Cardiac septum (tissue), 1 donor: ENCODE data around the gene ARHGAP22. TPM values are rescaled to one million over a fixed set of nuclear protein-coding genes. Genes with fewer than 3 reads are reported as not detected.

ENCODE experiments used
- DNase-seq: peaks from one replicate; pipeline ENCODE4 v3.0.0-alpha.2; 2020; ENCODE audit warnings: low spot score
- intact Hi-C: fragments of 100-400 bp; cut with DNase I; formaldehyde crosslinking; loops from one replicate; pipeline ENCODE4 v1.14.0; 2022
- total RNA-seq: library from RNA; stranded (reverse); fragmentation: NEBNext Ultra II Directional; extraction: Animal tissue kit (Norgen Biotek cat#: 25700); gene quantifications from one replicate; pipeline ENCODE4 v1.2.1, GENCODE V29; 2021
- donor health status: DM: no; HTN: no; CAD: no.

The ARHGAP22 gene
- total RNA-seq, 1 donor from 2014 or later: 4.4 TPM

DNA sequence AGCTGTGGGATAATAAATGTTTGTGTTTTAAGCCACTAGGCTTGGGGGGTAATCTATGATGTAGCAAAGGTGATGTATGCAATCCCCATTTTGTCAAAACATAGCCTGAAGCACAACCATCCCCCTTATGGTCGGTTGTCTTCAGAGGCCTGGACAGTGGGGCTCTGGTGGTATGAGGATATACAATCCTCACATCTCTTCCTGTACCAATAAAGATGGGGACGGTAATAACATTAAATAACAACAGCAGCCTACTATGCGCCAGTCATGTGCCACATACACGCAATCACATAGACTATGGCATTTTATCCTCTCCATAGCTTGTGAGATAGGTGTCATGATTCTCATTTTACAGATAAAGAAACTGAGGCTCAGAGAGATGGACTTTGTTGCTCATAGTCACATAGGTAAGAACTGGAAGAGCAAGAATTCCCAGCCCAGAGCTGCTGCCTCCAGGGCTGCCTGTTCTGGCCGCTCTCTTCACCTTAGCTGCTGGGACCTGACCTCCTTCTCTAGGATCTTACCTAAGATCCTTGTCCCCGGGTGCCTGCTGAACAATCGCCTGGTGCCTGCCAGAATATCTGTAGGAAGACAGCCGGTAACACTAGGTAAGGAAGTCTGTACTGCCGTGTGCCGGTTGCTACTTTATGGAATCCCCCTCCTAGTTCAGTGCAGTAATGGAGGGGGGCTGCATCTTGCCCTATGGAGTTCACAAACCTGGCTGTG, 108.6 kb downstream of the ARHGAP22 start:
- DNase-seq: no peak
- intact Hi-C loops: no loop called here

DNA sequence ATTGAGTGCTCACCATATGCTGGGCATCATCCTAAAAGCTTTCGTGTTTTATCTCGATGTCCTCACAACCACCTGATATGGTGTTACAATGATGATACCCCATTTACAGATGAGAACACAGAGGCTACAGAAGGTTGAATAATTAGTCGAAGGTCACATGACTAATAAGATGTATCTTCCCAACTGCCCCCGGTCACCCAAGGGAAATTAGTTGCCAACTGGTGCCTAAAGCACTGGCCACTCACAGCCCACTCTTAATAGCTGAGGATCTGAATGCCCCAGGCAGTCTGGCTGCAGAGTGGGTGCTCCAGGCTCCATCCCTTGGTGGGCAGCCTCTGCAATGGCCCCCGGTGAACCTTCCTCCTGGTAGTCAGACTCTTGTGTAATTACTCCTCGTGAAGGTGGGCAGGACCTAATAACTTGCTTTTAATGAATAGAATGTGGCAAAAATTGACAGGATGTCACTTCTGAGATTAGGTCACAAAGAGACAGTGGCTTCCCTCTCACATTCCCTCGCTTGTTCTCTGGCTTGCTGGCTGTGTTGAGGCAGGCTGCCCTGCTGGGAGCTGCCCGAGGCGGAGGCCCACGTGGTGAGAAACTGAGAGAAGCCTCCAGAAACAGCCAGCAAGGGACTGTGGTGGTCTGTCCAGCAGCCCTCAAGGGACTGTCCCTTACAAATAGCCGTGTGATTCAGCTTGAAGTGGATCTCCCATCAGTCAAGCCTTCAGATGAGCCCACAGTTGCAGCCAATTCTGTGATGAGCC, 109.4 kb downstream of the ARHGAP22 start:
- intact Hi-C loops: no loop called here

DNA sequence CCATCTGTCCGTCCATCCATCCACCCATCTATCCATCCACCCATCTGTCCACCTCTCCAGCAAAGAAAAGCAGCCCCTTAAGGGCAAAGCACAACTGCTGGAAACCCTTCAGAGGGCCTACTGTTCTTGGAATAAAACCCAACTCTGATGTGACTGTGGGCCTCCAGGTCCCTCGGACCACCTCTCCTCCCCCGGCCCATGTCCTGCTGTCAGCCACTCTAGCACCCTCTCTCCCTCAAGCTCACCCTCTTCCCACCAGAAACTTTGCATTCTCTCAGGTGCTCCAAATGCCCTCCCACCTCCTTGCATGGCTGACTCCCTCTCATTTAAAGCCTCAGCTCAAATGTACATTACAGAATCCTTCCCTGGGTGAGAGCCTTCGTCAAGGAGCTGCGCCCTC, 110.3 kb downstream of the ARHGAP22 start:
- no peak for DNase-seq
- intact Hi-C loops: no loop called here

More for the DNA sequence above, 109.4 kb downstream of the ARHGAP22 start:
- peak; percentile 58 for DNase-seq

DNA sequence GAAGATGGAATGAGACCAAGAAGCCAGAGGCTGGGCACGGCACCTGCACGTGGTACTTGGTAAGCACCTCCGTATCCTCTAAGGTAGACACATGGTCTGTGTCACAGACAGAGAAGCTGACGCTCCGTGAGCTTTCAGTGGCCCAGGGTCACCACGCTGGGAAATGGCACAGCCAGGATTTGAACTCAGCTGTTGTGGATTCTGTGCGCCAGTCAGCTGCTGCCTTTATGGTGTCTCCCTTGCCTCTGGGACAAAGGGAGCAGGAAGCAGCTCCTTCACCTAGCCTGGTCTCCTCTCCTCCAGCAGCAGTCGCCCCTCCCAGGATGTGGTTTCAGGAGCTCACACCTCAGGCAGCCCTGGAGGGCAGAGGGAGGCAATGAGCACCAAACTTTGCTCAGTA, 110.8 kb downstream of the ARHGAP22 start:
- no peak for DNase-seq
- intact Hi-C loops: no loop called here

DNA sequence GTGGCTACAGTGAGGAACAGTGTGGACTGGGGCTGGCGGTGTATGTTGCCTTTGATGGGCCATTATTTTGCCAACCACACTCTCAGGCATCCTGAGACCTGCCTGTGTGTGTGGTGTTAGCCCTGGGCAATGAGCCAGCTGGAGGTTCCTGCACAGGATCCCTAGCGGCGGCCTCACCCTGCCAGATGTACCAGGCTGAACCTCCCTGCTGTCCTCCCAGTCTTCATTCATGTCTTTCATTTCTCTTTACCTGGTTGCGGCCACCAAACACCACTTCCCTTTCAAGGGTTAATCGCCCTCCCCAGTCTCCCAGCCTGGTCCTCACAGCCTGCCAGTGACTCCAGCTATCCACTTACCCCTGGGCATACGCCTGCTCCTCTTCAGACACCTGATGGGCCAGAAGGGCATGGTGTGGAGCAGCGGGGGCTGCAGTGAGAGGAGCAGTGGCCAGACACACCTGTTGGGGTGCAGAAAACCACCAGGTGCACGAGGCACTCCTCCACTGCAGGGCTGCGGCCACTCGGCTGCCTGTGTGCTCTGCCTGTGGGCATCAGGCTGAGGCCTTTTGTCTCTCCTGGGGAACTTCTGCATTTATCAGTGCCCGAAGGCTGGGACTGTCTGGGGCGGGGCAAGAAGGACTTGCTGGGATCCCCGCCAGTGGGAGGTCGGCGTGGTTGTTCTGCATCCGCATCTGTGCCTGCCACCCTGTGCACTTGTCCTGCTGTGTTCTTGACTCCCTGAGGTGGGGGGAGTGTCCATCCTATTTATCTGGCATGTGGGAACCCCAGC, 111.6 kb downstream of the ARHGAP22 start:
- DNase-seq: peak; percentile 74
- intact Hi-C loops: no loop called here

DNA sequence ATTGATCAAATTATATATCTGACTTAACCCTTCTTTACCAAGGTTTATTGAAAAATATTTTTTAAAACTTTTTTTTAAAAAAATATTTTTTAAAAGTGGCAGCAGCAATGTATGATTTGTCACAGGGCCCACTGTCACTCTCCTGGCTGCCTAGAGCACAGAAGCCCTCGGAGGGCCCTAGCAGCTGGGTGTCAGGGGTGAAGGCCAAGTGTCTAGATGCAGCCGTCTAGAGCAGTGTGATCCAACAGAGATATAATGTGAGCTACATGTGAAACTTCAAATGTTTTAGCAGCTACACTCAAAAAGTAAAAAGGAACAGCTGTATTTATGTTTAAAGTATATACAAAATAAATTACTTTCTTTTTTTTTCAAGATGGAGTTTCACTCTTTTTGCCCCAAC, 112.7 kb downstream of the ARHGAP22 start:
- intact Hi-C loops: no loop called here
- DNase-seq: no peak

DNA sequence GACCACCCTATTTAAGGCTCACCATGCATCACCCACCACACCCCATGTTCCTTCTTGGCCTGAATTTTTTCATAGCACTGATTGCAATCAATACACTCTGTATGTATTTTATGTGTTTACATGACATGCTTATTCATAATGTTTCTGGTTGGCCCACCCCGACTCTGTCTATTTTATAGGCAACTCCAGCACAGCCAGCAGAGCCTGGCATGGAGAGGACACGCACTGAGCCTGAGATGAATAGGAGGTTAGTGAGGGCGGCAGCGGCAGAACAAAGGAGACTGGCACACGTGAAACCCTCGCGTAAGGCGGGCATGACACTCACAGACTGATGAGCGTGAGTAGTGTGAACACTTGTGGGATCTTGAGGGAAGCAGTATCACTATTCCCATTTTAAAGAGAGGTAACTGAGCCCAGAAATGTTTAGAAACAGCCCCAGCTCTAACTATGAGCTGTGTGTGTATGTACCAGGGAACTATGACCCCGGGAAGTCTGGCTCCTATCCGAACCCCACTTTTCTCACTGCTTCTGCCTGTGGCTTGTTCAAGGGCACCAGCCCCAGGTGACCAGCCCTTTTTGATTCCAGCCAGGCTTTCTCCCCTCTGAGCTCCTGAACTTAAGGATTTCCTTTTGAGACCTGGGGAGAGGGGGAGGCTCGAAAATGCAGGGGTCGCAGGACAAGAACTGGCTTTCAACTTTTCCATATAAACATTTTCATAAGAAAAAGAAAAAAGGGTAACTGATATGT, 113.3 kb downstream of the ARHGAP22 start:
- no peak for DNase-seq
- intact Hi-C loops: no loop called here

DNA sequence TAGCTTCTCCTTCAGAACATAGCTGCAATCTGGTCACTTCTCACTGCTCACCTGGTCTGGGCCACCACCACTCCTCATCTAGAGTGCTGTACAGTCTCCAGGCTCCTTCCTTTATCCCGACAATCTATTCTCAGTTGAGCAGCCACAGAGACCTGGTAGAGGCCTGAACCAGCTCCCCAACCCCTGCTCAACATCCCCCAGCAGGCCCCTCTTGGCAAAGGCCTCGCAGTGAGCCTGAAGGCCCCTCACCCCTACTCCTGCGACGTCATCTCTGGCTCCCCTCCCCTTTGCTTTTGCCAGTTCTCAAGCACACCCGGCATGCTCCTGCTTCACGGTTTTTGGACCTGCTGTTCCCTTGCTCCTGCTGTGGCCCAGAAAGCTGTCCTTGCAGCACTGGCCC, 113.9 kb downstream of the ARHGAP22 start:
- intact Hi-C loops: no loop called here
- DNase-seq: no peak

DNA sequence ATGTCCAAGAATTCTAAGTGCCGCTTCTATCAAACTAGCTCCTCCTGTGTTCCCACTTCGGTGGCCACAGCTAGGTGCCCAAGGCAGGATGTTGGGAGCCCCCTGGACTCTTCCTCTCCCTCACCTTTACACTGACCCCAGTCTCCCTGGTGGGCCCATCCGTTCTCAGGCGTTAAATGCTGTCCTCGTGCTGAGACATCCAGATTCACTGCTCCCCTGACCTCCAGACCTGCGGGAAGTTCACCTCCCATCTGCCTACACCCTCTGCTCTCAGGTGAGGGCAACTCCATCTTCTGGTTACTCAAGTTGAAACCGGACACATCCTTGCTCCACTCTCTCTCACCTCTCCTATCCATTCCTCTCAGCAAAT, 114.3 kb downstream of the ARHGAP22 start:
- peak; percentile 72 for DNase-seq
- intact Hi-C loops: no loop called here

DNA sequence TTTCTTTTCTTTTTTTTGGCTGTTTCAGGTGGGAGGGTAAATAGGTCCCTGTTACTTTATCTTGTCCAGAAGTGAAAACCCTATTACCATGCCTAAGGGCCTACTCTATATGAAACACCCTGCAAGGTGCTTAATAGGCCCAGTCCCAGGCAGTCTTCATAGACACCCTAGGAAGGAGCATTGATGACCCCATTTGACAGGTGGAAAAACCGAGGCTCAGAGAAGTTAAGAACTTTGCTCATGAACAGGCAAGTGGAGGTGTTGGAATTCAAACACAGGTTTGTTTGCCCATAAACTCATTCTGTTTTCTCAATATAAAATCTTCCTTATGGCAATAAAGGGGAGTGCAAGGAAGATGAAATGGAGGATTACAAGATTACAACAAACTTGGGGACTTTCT, 115.8 kb downstream of the ARHGAP22 start:
- intact Hi-C loops: no loop called here

DNA sequence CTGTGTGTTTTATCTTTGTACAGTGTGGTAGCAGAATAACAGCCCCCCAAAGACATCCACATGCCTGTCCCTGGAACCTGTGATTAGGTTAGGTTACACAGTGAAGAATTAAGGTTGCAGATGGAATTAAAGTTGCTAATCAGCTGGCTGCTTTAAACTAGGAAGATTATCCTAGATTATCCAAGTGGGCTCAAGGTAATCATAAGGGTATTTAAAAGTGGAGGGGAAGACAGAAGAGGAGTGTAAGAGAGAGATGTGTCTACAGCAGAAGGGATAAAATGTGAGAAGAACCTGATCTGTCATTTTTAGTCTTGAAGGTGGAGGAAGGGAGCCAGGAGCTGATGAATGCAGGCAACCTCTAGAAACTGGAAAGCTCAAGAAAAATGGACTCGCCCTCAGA, 117.6 kb downstream of the ARHGAP22 start:
- intact Hi-C loops: no loop called here
- DNase-seq: no peak

More for the DNA sequence above, 115.8 kb downstream of the ARHGAP22 start:
- DNase-seq: no peak

DNA sequence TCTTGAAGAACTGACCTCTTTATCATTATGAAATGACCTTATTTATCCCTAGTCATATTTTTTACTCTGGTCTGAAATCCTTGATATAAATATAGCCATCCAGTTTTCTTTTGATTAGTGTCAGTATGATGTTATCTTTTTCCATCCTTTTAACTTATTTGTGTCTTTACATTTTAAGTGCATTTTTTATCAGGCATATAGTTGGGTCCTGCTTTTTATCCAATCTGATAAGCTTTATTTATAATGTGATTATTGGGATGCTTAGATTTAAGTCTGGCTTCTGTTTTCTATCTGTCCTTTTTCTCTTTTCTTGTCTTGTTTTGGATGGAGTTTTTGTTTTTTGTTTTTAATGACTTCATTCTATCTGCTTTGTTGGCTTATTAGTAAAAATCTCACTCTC, 119.2 kb downstream of the ARHGAP22 start:
- intact Hi-C loops: no loop called here

DNA sequence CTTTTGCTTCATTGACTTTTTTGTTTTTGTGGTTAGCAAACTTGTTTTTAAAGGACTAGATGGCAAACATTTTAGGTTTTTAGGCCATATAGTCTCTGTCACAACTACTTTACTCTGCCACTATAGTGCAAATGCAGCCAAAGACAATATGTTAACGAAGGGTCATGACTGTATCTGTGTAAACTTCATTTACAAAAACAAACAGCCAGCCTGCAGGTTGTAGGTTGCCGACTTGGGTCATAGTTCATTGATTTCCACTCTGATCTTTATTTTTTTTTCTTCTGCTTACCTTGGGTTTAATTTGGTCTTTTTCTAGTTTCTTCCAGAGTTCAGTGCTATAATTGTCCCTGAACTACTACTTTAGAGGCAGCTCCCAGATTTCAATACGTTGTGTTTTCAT, 120.0 kb downstream of the ARHGAP22 start:
- intact Hi-C loops: no loop called here
- DNase-seq: no peak

More for the DNA sequence above, 119.2 kb downstream of the ARHGAP22 start:
- no peak for DNase-seq

DNA sequence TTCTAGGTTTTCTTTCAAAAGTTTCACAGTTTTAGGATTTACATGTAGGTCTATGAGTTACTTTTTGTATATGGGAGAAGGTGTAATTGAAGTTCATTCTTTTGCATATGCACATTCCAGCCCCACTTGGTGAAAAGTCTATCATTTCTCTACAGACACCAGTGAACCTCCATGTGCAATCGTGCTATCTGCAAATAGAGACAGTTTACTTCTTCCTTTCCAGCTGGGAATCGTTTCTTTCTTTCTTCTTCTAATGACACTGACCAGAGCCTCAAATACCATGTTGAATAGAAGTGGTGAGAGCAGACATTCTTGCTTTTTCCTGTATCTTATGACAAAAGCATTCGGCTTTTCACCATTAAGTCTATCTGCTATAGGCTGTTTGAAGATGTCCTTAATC, 122.7 kb downstream of the ARHGAP22 start:
- DNase-seq: no peak
- intact Hi-C loops: no loop called here

DNA sequence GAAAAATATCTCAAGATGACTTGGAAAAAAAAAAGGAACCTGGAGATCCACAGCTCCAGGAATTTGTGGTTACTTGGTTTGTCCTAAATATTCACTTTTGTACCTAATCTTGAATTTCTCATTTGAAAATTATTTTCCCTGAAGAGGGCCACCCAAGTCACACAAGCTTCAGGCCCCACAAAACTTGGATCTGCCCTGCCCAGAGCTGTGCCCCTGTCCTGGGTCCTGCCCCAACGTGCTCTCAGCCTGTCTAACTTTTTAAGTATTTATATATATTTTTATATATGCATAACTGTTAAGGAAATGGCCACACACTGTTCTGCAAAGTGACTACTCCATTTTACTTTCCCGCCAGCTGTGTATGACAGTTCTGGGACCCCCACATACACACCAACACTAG, 123.5 kb downstream of the ARHGAP22 start:
- intact Hi-C loops: no loop called here
- DNase-seq: no peak

DNA sequence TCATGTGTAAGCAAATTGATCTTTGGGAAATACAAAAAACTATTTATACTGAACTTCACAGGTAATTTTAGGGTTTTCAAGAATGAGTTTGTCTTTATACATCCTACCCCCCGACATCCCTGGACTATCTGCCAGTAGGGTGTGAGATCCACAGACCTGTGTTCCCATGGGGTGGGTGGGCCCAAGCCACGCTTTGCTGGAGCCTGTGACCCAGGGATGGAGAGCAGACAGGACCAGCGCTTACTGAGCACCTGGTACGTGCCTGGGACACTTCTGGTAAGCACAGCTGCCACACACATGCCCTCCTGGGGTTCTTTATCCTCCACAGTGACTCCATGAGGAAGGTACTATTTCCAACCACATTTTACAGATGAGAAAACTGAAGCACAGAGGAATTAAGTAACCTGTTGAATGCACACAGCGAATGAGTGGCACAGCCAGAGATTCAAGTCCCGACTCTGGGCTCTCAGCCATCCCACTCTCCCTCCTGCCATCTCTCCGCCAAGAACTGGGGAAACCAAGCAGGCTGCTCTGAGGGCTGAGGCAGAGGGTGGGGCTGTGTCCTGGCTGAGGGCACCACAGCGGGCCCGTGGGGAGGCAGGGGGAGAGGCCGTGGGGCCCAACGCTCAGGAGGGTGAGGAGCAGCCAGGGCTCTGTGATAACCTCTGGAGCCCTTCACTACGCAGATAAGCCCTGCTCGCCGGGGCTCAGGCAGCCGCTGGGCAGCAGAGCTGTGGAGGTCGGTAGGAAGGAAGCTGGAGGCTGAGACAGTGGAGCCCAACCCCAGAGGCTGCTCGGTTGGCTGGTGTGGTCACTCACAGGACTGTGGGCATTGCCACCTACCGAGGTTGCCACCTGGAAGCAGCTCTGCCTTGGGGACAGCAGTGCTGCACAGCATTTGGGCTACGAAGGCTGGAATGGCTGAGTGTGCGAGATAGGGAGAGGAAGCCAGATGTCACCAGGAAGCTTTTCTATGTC, 124.2 kb downstream of the ARHGAP22 start:
- intact Hi-C loops: no loop called here
- DNase-seq: peak; percentile 75

DNA sequence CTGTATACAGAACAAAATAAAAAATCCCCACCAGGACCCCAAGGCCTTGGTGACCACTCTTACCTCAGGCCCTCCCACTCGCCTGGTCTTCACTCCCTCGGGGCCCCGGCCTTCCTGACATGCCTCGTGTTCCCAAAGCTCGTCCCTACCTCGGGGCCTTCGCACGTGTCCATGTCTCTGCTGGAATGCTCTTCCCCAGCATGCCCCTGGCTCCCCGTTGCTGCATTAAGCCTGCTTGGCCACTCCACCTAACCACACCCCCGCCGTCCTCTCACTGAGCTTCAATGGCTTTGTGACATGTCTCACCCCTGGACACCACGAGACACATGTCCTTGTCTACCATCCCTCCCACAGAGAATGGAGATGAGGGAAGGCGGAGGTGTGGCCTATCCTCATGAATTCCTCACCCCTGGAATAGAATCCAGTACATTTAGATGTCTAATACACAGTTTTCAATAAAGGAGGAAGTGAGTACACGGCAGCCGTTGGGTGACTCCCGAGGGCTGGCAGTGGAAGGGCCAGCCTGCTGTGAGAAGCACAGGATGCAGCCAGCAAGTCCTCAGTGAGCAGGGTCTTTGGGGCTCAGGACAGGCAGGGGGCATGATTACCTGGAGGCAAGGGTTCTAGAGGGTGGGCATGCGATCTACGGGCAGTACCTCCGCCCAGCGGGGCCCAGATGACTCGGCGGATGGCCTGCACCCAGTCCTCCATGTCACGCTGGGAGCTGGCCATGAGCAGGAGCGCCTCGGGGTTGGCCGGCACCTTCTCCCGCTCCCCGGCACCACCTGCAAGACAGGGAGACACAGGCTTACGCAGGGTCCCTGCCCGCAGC, 125.7 kb downstream of the ARHGAP22 start:
- intact Hi-C loops: no loop called here
- DNase-seq: peak; percentile 66

DNA sequence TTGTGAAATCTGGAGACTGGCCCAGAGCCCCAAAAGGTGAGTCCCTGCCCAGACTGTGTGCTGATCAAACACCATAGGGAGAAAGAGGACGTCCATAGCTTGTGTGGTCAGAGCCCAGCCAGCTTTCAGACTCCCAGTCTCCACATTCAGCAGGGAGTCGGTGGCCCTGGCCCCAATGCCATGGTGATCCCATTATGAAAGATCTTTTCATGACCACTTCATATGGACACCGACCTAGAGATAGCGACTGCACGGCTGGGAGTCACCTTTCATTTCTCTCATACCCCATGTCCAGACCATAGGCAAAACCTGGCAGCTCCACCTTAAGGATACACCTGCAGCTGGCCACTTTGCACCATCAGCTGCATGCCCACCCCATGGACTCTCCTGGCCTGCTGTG, 126.4 kb downstream of the ARHGAP22 start:
- DNase-seq: no peak
- intact Hi-C loops: no loop called here
